HG03342 (cell line): ENCODE data around the gene GOLGA8R.
"Not testable (repeated sequence)": the region's sequence is repeated elsewhere in the genome, so short reads cannot be mapped to it uniquely, and the experiment has no call there.

ENCODE experiments used
- ATAC-seq: cut with Tn5 transposase; IDR thresholded peaks from one replicate; pipeline ENCODE4 v1.9.1; 2021; ENCODE audit warnings: mild to moderate bottlenecking, moderate library complexity; ENCODE audit not compliant: unreplicated experiment

The GOLGA8R gene, protein sequence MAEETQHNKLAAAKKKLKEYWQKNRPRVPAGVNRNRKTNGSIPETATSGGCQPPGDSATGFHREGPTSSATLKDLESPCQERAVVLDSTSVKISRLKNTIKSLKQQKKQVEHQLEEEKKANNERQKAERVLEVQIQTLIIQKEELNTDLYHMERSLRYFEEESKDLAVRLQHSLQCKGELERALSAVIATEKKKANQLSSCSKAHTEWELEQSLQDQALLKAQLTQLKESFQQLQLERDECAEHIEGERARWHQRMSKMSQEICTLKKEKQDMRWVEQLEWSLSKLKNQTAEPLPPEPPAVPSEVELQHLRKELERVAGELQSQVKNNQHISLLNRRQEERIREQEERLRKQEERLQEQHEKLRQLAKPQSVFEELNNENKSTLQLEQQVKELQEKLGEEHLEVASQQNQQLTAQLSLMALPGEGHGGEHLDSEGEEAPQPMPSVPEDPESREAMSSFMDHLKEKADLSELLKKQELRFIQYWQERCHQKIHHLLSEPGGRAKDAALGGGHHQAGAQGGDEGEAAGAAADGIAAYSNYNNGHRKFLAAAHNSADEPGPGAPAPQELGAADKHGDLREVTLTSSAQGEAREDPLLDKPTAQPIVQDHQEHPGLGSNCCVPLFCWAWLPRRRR

DNA sequence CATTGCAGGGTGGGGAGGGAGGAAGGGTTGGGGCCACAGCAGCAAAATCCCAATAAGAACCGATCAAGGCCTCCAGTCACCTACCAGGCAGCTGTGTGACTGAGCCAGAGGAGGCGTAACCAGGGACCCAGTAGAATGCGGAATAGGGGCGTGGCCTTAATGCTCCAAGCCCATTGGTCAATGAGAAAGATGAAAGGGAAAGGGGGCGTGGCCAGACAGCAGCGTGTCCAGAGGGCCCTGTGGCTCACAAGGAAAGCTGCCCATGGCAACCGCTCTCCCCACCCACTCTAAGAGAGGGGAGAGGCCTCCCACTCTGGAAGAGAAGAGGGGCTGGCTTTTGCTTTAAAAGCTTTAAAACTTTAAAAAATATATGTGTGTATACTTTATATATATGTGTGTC is at the start of gene GOLGA8R:
Gene GOLGA8R, minus strand, starts transcription at position 101 of the 400 bp plus-strand sequence. Its CDS starts 98 bp downstream, at position 3.
- ATAC-seq, result not testable (repeated sequence)

DNA sequence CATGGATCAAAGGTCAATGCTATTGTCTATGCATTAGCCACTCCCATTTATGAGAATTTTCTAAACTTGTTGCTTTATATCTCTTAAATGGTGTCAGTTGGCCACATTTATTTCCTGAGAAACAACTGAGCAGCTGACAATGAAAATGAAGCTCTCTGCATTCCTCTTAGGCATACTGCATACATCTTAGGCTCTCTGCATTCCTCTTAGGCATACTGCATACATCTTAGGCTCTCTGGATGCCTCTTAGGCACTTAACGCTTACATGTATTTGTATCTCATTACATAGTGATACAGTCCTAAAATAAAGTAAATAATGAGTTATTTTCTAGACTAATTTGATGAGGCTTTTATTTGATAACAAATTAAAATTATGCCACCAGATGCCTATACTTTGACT is 49.8 kb upstream of the GOLGA8R start:
- not testable (repeated sequence) for ATAC-seq

DNA sequence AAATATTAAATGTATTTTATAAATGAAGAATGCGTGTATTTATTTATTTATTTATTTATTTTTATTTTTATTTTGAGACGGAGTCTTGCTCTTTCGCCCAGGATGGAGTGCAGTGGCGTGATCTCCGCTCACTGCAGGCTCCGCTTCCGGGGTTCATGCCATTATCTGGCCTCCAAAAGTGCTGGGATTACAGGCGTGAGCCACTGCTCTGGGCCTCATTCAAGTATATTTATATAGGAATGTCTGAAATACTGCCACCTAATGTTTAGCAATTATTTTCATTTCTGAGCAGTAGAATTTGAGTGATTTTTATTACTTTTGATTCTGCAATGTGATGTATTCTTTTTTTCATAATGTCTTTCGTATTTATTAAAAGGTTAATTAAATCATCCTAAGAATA is 48.1 kb upstream of the GOLGA8R start:
- ATAC-seq, result not testable (repeated sequence)

DNA sequence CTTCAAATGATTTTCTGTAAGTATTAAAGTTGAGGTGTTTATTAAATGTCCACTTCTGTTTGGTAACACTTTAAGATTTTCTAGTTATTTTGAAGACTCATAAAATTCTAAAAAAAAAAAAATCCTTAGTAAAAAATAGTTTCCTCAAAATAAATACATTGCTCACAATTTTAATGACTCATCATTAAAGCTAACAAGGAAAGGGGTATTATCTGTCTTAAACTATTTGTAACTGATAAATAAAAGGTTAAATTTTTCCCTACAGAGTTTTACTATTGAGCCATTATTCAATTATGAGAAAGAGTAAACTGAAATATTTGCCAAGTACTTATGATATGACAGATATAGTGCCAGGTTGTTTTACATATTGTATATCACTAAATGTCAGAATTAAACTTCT is 38.6 kb upstream of the GOLGA8R start:
- ATAC-seq, result not testable (repeated sequence)

DNA sequence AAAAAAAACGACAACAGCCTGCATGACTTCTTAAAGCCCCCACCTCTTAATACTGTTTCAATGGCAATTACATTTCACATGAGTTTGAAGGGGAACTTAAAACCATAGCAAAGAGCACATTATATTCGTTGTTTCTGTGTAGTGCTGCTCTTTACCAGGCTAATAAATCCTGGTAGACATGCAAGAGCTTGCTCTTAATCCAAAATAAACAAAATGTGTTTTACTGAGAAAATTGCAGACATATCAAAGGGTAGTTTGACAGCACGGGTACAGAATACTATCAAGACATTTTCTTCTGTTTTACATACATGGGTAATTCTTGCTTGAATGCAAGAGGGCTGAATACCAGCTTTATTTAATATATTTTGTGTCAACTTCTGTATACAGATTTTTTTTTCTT is 24.3 kb upstream of the GOLGA8R start:
- ATAC-seq, result not testable (repeated sequence)

DNA sequence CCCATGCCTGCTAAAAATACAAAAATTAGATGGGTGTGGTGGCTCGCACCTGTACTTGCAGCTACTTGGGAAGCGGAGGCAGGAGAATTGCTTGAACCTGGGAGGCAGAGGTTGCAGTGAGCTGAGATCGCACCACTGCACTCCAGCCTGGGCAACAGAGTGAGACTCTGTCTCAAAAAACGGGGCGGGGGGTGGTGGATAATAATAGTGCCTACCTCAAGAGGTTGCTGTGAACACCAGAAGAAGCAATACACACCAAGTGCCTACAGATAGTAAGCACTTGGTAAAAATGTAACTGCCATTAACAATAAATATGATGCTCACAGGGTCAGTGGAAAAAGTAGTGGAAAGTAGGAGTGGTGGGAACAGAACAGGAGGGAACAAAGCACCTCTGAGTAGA is 21.8 kb upstream of the GOLGA8R start:
- ATAC-seq, result not testable (repeated sequence)

DNA sequence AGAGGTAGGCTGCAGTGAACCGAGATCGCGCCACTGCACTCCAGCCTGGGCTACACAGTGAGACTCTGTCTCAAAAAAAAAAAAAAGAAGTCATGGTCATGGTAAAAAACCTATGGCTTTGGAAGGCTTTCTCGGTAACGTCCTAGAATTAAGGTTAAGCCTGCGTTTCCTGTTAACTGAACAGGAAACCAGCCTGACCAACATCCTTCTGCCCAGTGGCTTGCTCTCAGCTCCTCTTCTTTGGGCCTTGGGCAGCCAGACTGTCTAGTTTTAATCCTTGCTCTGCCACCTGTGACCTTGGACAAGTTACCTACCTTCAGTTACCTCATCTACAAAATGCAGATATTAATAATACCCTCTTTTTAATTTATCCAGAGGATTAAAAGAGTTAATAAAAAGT is 6.7 kb upstream of the GOLGA8R start:
- ATAC-seq, result not testable (repeated sequence)

DNA sequence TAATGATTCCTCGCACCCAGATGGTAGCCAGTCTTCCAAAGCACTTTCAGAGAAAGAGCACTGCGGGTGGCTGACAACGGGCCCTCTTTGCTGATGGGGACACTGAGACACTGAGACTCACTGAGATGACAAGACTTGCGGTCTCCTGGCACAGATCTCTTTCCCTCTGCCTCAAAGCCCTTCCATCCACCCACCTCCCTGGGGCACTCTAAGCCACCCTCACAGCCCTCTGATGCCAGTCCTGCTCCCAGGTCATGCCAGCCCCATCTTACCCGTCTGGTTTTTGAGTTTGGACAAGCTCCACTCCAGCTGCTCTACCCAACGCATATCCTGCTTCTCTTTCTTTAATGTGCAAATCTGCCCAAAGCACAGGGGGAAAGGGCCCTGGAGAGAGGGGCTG is 6.4 kb downstream of the GOLGA8R start:
- not testable (repeated sequence) for ATAC-seq

DNA sequence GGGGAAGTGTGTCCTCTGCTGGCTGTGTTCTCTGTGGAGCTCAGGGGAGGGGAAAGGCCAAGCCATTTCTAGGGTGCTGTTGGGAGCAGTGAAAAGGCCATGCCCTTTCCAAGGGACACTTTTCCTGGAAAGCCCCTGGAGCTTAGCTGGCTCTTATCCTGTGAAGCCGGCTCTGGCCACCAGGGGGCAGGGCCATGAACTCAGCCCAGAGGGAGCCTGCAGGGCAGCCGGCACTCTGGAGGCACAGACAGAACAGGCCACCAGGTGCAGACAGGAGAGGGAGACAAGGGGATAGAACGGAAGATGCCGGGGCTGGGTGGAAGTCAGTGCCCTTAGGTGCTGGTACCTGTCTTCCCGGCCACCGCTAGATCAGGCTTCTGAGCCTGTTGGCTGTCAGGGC is 15.1 kb downstream of the GOLGA8R start:
- not testable (repeated sequence) for ATAC-seq

DNA sequence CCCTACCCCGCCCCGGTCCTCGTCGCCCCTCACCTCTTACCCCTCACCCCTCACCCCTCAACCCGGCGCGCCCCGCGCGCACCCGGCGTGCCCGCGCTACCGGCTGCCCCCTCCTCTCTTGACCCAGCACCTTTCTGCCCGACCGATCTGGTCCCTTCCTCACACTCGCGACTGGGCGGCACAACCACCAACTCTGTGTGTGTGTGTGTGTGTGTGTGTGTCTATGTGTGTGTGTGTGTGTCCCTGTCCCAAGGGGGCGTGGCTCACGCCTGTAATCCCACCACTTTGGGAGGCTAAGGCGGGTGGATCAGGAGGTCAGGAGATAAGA is 20.4 kb downstream of the GOLGA8R start:
- not testable (repeated sequence) for ATAC-seq

DNA sequence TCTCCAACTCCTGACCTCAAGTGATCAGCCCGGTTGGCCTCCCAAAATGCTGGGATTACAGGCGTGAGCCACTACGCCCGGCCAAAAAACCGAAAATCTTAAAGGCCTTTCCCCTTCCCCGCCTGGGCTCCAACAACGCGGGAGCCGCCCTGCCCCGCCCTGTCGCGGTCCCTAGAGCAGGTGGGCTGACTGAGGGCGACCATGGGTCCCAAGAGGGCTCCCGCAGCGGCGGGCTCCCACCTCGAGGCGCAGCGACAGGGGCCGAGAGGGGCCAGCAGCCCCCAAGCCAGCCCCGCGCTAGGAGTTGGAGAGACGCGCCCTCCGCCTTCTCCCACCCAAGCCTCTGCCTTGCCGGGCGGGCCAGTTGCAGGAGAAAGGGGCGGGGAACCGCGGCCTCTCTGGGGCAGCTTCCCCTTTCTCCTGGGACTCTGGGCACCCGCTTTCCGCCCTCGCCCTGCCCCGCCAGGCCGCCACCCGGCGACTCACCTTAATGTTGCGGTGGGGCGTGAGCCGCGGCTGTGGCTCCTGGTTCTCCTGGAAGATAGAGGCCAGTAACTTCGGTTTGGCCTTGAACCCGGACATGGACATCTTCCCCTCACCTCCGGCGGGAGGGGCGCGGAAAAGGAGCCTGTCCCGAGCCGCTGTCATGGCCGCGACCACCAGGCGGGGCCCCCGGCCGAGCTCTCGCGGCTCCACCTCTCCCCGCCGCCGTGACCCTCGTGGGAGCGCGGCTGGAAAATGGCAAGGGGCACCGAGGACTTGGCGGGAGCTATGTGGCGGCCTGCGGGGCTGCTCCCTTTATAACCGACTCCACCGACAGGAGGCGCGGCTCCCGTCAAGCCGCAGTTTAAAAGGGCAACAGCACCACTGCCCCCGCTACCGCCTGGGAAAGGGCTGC is 21.0 kb downstream of the GOLGA8R start, which contains the start of gene CHRFAM7A:
Gene CHRFAM7A, minus strand, starts transcription at position 775 of the 898 bp plus-strand sequence. CDS start 10,189 bp downstream, outside the sequence.
- not testable (repeated sequence) for ATAC-seq

DNA sequence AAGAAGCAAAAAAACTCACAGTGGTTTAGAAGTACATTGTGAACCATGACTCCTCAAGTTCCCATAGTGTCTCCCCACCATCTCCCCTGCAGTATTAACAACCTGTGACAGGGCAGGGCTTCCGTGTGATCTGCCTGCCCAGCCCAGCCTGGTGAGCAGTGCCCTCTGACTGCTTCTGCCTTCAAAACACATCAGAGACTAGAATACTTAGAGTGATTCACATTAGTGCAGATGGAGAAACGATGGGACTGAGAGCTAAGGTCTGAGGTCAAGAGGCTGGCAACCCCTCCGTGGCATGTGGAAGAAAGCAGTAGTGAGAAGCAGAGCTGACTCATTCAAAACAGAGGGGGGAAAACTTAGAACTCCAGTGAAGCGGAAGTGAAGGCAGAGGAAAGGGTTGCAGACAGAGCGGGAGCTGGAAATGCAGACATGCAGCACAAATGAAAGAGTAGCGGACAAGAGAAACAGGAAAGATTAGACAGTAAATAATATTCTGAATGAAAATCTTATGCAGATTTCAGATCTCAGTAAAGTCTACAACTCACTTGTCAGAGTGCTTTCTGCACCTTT is 27.7 kb downstream of the GOLGA8R start:
- ATAC-seq, result not testable (repeated sequence)

DNA sequence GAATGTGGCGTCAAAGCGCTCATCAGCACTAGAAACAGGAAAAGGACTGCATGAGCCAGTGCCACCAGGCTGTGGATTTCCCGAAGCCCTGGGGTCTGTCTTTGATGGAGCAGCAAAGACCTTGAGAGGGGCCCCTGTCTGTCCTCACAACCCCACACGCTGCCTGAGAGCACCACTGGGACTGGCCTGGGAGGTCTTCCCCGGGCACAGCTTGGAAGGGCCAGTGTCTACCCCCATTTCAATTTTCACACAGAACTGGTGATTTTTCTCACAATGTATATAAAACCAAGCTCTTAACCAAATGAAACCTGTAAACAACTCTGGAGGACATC is 37.0 kb downstream of the GOLGA8R start:
- not testable (repeated sequence) for ATAC-seq

DNA sequence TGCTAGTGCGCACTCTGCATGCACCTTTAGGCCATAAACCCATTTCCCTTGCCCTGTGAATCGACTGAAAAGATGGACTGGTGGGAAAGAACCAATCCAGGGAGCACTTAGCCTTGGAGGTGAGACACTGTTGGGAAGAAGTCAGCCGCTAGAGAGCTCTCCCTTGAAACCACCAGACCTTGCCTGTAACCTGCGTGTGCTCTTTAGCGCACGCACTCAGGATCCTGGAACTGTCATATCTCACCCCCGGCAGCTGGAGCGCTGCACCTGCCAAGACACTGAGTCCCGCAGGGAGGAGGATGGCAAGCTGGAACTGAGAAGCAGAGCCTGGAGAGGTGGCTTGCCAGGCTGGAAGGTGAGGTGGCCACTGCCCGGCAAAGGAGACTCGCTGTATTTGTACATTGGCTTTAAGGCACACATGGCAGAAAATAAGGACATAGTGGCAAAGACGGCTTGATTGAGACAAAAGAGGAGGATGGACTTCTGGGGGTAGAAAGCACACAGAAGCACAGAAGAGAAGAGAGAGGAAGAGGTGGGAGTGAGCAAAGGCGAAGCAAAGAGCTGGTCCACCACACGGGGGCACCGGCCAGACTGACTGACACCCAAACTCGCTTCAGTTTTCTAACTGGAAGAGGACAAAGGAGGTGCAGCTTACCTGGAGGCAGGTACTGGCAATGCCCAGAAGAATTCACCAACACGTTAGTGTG is 37.5 kb downstream of the GOLGA8R start:
- ATAC-seq, result not testable (repeated sequence)

DNA sequence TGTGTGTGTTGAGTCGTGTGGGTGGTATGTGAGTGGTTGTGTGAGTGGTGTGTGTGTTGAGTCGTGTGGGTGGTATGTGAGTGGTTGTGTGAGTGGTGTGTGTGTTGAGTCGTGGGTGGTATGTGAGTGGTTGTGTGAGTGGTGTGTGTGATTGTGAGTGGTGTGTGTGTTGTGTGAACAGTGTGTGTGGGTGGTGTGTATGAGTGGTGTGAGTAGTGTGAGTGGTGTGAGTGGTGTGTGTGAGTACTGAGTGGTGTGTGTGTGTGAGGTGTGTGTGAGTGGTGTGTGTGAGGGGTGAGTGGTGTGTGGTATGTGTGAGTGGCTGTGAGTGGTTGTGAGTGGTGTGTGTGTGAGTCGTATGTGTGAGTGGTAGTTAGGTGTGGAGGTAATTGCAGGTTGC is 38.2 kb downstream of the GOLGA8R start:
- ATAC-seq, result not testable (repeated sequence)

DNA sequence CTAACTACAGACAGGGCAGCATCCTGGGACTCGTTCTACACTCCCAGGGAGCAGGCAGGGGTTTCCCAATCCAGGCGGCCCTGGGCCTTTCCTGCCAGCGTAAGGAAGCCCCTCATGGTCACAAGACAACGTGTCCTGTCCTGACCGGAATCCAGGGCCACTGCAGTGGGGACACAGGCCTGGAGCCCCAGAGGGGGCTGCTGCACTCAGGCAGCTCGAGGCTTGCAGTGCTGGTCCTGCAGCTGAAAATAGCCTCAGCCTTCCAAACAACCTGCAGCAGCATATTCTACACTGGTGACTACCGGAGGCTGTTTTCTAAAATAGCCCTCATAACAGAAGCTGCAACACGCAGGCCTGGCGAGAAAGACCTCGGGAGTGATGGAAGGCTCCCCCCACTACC is 39.2 kb downstream of the GOLGA8R start:
- ATAC-seq, result not testable (repeated sequence)

DNA sequence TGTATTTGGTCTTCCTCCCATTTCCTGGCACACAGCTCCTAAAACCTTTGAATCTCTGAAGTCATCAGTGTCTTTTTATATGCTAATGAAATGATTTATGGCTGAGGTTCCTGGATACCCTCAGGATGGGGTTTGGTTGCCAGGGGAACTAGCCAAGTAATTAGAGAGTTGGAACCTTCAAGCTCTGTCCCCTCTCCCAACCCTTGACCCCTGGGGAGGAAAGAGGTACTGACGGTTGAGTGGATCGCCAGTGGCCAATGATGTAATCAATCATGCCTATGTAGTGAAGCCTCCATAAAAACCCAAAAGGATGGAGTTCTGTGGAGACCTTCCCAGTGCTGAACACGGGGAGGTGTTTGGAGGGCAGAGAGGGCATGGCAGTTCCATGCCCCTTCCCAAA is 45.8 kb downstream of the GOLGA8R start:
- not testable (repeated sequence) for ATAC-seq

DNA sequence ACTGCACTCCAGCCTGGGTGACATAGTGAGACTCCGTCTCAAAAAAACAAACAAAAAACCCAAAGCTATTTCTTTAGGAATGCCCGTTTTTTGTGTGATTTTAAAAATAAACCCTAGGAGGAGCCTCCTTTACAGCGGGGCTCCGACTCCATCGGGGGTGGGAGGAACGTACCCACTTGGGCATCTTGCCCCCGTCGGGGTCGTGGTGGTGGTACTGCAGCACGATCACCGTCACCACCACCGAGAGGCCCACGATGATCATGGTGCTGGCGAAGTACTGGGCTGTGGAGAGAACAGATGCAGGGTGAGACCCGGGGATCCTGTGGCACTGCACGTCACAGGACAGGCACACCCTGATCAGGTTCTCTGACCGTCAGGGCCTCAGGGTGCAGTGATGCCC is 46.8 kb downstream of the GOLGA8R start:
- not testable (repeated sequence) for ATAC-seq

DNA sequence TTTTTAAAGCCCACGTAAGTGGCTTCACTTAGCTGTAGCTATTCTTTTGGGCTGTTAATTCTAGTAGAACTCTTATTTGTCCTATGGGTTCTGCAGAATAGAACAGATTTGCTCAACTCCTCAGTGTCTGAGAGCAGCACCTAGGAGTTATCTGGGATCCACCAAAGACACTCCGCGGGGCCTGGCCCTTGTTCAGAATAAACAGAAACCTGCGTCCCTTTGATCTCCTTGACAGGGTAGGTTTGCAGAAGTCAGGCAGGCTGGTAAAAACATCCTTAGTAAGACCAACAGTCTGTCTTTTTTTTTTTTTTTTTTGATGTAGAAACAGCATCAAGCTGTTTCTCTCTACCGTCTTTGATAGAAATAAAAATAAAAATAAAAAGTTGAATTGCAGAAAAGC is 52.7 kb downstream of the GOLGA8R start:
- ATAC-seq, result not testable (repeated sequence)

DNA sequence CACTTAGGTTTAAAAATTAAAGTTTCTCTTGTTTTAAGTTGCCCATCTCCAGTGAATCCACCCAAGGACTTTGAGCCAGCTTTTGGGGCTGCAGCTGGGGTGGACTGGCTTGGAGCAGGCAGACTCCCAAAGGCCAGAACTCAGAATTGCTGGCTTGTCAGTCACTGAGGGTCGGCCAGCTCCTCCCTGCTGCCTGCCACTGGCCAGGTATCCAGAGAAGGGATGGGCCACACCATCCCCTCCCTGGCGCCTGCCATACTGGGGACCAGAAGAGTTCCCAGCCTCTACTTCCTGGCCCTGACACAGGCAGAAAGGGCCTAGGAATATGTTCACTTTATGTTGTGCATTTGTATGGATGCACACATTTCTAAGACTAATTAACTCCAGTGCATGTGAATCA is 53.1 kb downstream of the GOLGA8R start:
- not testable (repeated sequence) for ATAC-seq
